Measurements from ENCODE around the gene LRRN3. TPM values are rescaled to one million over a fixed set of nuclear protein-coding genes. Genes with fewer than 3 reads are reported as not detected.

LRRN3 gene
- total RNA-seq, 2 donors from 2014 or later: 1.6 to 3.0 TPM

DNA sequence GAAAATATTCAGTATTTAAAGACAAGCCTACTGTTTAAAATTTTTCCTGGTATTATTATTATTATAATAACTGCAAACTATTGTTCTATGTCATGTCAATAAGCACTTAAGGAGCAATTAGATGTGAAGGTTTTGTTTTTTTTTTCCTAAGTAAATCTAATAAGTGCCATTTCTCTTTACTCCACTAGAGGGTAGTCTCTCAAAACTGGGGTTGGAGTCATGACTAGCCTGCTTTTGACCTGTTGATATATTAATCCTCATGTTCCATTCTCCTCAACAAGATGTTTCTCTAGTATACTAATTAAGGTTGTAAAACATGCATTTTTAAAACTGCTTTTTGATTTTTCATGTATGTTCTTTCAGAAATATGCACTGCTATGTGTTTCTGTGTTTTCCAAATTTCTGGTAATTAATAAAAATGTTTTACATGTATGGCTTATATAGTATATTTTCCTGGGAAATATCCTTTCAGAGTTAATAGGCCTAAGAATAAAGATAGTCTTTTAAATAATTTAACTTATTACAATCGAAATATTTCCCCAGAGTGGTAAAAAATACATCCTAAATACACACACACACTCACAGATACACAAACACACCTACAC is 1.0 kb upstream of the LRRN3 start:
- H3K27me3 ChIP-seq (replicated peaks; ENCODE audit: insufficient read depth): no peaks in the 10 kb centered on the region
- H3K36me3 ChIP-seq: no peaks in the 10 kb centered on the region
- no peak overlapping the region for H3K27ac ChIP-seq
- no peak for ATAC-seq (ENCODE audit: insufficient number of reproducible peaks, low FRiP score, low read depth)
- TF ChIP-seq, protein P1, sequence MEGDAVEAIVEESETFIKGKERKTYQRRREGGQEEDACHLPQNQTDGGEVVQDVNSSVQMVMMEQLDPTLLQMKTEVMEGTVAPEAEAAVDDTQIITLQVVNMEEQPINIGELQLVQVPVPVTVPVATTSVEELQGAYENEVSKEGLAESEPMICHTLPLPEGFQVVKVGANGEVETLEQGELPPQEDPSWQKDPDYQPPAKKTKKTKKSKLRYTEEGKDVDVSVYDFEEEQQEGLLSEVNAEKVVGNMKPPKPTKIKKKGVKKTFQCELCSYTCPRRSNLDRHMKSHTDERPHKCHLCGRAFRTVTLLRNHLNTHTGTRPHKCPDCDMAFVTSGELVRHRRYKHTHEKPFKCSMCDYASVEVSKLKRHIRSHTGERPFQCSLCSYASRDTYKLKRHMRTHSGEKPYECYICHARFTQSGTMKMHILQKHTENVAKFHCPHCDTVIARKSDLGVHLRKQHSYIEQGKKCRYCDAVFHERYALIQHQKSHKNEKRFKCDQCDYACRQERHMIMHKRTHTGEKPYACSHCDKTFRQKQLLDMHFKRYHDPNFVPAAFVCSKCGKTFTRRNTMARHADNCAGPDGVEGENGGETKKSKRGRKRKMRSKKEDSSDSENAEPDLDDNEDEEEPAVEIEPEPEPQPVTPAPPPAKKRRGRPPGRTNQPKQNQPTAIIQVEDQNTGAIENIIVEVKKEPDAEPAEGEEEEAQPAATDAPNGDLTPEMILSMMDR (IDR thresholded peaks at IDR 0.05): peak; percentile 74
- H3K4me3 ChIP-seq: no peak overlapping the region
- H3K4me1 ChIP-seq (ENCODE audit: control insufficient read depth in 1 of 2, low read depth in 2 of 2): peaks cover 8 to 25% of the 10 kb centered on the region in 2 donors
- no peaks in the 10 kb centered on the region for H3K9me3 ChIP-seq
- no peak for DNase-seq (ENCODE audit: low spot score)

DNA sequence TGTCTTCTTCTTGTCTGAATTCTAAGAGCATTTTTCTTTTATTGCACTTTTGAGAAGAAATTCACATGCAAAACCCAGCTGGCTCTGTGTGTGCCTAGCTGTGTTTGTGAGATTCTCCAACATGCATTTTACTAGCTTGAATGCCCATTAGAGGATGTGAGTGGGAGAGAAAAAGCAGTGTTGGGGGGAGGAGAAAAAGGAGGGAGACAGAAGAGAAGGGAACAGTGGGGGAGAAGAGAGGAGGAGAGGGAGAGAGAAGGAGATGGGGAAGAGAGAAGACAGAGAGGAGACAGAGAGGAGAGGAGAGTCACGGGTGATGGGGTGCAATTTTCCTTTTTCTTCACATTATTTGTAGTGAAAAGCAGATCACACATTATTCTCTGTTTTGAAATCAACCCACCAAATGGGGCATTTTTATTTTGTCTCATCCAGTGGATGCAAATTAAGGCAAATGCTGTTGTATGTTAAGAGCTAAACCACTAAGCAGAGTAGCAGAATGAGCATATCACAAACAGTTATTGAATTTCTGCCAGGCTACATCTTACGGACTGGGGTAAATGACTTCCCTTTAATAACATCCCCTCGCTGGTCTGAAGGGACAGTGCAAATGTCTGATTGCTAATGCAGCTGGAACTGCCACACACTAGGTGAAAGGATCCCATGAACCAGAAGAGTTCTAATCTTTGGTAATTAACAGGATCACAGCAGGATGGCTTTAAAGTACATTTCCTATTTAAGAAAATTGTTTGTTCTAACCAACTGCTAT is 849 bp downstream of the LRRN3 start:
- H3K4me3 ChIP-seq: peak overlapping the region; percentile 67
- H3K36me3 ChIP-seq: no peaks in the 10 kb centered on the region
- DNase-seq (ENCODE audit: low spot score) (no peak), ATAC-seq (ENCODE audit: insufficient number of reproducible peaks, low FRiP score, low read depth) (no peak)
- H3K4me1 ChIP-seq (ENCODE audit: control insufficient read depth in 1 of 2, low read depth in 2 of 2): peaks cover 8 to 22% of the 10 kb centered on the region in 2 donors
- no peaks in the 10 kb centered on the region for H3K9me3 ChIP-seq
- no peak overlapping the region for H3K27ac ChIP-seq
- TF ChIP-seq, protein P1 (IDR thresholded peaks at IDR 0.05): no peak
- no peaks in the 10 kb centered on the region for H3K27me3 ChIP-seq (replicated peaks; ENCODE audit: insufficient read depth)

DNA sequence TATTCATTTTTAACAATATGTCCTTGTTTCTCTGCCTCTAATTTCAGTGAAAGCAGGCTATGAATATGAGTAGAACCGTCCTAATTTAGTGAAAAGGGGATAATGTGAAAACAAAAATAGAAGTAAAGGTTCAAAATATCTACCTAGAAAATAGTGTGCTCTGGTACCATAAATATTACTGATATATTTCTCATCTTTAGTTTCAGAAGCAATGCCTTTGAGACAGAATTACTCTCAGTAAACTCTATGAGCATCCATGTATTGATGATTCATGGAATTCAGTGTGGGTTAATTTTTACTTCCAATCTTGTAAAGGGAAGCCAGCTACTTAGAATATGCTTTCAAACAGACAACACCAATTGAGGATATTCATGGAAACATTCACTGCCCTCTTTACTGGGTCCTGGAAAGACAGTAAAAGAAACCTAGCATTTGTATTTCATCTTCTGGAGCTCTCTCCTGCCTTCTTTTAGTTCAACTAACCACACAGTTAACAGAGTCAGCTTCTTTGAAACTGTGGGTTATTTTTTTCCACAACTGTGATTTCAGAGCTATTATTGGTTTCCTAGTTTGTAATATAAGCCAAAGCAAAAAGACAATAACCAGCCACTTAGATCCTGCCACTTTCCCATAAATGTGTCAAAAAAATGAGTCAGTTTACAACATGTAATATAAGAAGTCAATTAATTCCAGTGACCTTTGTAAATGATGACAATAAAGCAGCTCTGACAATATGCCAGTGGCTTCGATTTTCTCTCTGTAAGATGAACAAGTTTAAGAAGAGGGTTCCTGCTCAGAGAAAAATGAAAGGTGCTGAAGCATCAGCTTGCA is 1.7 kb downstream of the LRRN3 start:
- no peaks in the 10 kb centered on the region for H3K27me3 ChIP-seq (replicated peaks; ENCODE audit: insufficient read depth)
- H3K36me3 ChIP-seq: no peaks in the 10 kb centered on the region
- peaks cover 8 to 18% of the 10 kb centered on the region in 2 donors for H3K4me1 ChIP-seq (ENCODE audit: control insufficient read depth in 1 of 2, low read depth in 2 of 2)
- no peak for ATAC-seq (ENCODE audit: insufficient number of reproducible peaks, low FRiP score, low read depth)
- H3K9me3 ChIP-seq: no peaks in the 10 kb centered on the region
- no peak for DNase-seq (ENCODE audit: low spot score)
- H3K27ac ChIP-seq: no peak overlapping the region
- TF ChIP-seq, protein P1 (IDR thresholded peaks at IDR 0.05): no peak
- peak overlapping the region; percentile 67 for H3K4me3 ChIP-seq

DNA sequence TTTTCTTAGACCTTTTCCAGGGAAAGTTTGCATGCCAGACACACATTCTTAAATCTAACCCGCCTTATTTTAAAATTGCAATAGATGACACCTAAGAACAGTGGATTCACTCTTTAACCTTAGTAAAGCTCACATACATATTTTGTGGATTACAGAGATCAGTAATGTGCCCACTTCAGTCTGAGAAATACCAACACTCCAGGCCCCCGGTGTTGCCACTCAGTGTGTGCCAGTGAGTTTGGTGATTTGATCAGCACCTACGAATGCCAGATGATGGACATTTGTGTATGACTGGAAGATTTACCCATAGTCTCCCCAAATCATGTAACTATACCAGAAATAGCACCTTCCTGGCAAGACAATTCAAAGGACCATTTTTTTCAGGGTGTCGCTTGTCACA is 2.6 kb downstream of the LRRN3 start:
- Histone ChIP-seq H3K27ac (no peak overlapping the region), H3K27me3 (replicated peaks; ENCODE audit: insufficient read depth) (no peaks in the 10 kb centered on the region), H3K4me1 (ENCODE audit: control insufficient read depth in 1 of 2, low read depth in 2 of 2) (peaks cover 8 to 18% of the 10 kb centered on the region in 2 donors), H3K36me3 (no peaks in the 10 kb centered on the region), H3K9me3 (no peaks in the 10 kb centered on the region), H3K4me3 (peak overlapping the region; percentile 67)
- ATAC-seq (ENCODE audit: insufficient number of reproducible peaks, low FRiP score, low read depth): no peak
- TF ChIP-seq, protein P1 (IDR thresholded peaks at IDR 0.05): no peak
- no peak for DNase-seq (ENCODE audit: low spot score)

DNA sequence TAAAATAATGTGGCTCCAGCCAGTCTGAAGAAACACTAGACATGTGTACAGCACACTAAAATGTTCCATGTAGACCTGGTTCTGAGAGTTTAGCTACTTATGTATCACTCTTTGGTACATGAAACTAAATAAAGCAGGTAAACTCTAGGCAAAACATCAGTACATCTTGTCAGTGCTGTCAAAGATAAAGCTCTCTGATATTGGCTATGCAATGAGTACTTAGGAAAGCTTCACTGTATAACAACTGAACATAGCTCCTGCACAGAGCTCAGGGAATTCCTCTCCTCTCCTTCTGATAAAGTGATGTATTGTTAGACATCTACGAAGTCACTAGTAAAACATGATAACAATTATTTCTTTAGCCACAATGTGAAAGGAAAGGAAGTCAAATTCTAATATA is 3.5 kb downstream of the LRRN3 start:
- Histone ChIP-seq H3K27ac (no peak overlapping the region), H3K36me3 (no peaks in the 10 kb centered on the region), H3K4me1 (ENCODE audit: control insufficient read depth in 1 of 2, low read depth in 2 of 2) (peaks cover 8 to 22% of the 10 kb centered on the region in 2 donors), H3K27me3 (replicated peaks; ENCODE audit: insufficient read depth) (no peaks in the 10 kb centered on the region), H3K4me3 (no peak overlapping the region), H3K9me3 (no peaks in the 10 kb centered on the region)
- TF ChIP-seq, protein P1 (IDR thresholded peaks at IDR 0.05): no peak
- ATAC-seq (ENCODE audit: insufficient number of reproducible peaks, low FRiP score, low read depth) (no peak), DNase-seq (ENCODE audit: low spot score) (no peak)
